K562 (cell line): ENCODE measurements around the gene TUT1. TPM values are rescaled to one million over a fixed set of nuclear protein-coding genes. Genes with fewer than 3 reads are reported as not detected.

ENCODE experiments used
- ATAC-seq: fragments of 200-7000 bp; cut with Tn5 transposase; 3 replicates; pipeline ENCODE4 v1.9.1; 2020; ENCODE audit warnings: moderate library complexity
- BruUV-seq: library from RNA; stranded (reverse); fragments of 400-500 nt; replicated peaks from 2 replicates; lab custom pipeline; 2021; lab: Mats Ljungman, UMichigan
- CTCF ChIA-PET: fragments of 300-600 bp; formaldehyde crosslinking; extraction: SDS; loops from one replicate; lab custom pipeline; 2021; ENCODE audit warnings: low intra/inter-chr PET ratio; lab: Yijun Ruan, JAX
- POLR2A ChIA-PET: fragments of 300-600, 350-650 bp; sonication (Branson Sonifier 250); formaldehyde crosslinking; extraction: SDS; loops from one replicate; lab custom pipeline; 2021; ENCODE audit warnings: antibody characterized with exemption, inconsistent platforms; lab: Yijun Ruan, JAX
- DNase-seq, 4 experiments: peaks; one replicate each; pipeline versions ENCODE4 v3.0.0 to v3.0.0-alpha.2; 2011 to 2018; ENCODE audit warnings: low spot score in 3 of 4, mixed read lengths in 3 of 4; ENCODE audit errors: extremely low read depth in 1 of 4
- FAIRE-seq: peaks from 2 replicates; lab custom pipeline; 2011; peaks lifted over from hg19 to GRCh38; lab: Jason Lieb, UNC
- H2AFZ ChIP-seq: 2 replicates; pipeline ENCODE4 v1.6.0; 2011; ENCODE audit warnings: low read depth, low read length, control low read depth, inconsistent platforms
- H3K27ac ChIP-seq: fragments of 200-600 bp; 3 replicates; pipeline ENCODE4 v1.8.0; 2011; ENCODE audit warnings: low read depth, mild to moderate bottlenecking, control low read depth, inconsistent platforms, low read length, moderate library complexity, mixed read lengths; ENCODE audit errors: extremely low read depth
- H3K27me3 ChIP-seq, 2 experiments: fragments of 300-600 bp in 1 of 2; 2 replicates in 1 of 2; 3 replicates in 1 of 2; pipeline versions ENCODE4 v1.6.0 to v1.8.0; 2011; ENCODE audit warnings: inconsistent platforms in 2 of 2, low read length in 2 of 2, mild to moderate bottlenecking in 1 of 2, mixed read lengths in 1 of 2, moderate library complexity in 1 of 2; ENCODE audit not compliant: control insufficient read depth in 2 of 2, insufficient read depth in 2 of 2
- H3K36me3 ChIP-seq: fragments of 300-600 bp; 3 replicates; pipeline ENCODE4 v1.8.0; 2011; ENCODE audit warnings: mild to moderate bottlenecking, low read length, inconsistent platforms; ENCODE audit not compliant: control insufficient read depth, insufficient read depth
- H3K4me1 ChIP-seq, 2 experiments: fragments of 200-600 bp in 1 of 2; replicated peaks in 1 of 2; 2 replicates in 1 of 2; 3 replicates in 1 of 2; pipeline versions ENCODE4 v1.5.1 to v1.8.0; 2011; ENCODE audit warnings: inconsistent platforms in 2 of 2, low read length in 2 of 2, mild to moderate bottlenecking in 1 of 2, mixed read lengths in 1 of 2, moderate library complexity in 1 of 2; ENCODE audit not compliant: control insufficient read depth in 2 of 2, insufficient read depth in 2 of 2
- H3K4me2 ChIP-seq: 2 replicates; pipeline ENCODE4 v1.6.1; 2011; ENCODE audit warnings: low read length, control low read depth, inconsistent platforms, mixed read lengths; ENCODE audit not compliant: insufficient read depth
- H3K4me3 ChIP-seq: fragments of 200-600 bp; sonication (generic), shearing (Covaris generic); 2 replicates; pipeline ENCODE4 v1.5.1; 2016; ENCODE audit warnings: control low read depth, inconsistent platforms
- H3K79me2 ChIP-seq: fragments of 200-600 bp; 3 replicates; pipeline ENCODE4 v1.8.0; 2011; ENCODE audit warnings: low read length, inconsistent platforms; ENCODE audit not compliant: control insufficient read depth, insufficient read depth
- H3K9ac ChIP-seq, 2 experiments: 2 replicates each; pipeline versions ENCODE4 v1.6.0 to v1.6.1; 2011; ENCODE audit warnings: low read depth in 2 of 2, low read length in 2 of 2, control low read depth in 1 of 2, inconsistent platforms in 1 of 2, mild to moderate bottlenecking in 1 of 2, mixed read lengths in 1 of 2; ENCODE audit not compliant: insufficient read depth in 1 of 2
- H3K9me1 ChIP-seq: one replicate; pipeline ENCODE4 v1.6.0; 2011; ENCODE audit warnings: inconsistent platforms, mild to moderate bottlenecking, low read length, moderate library complexity; ENCODE audit not compliant: control insufficient read depth, insufficient read depth
- H3K9me3 ChIP-seq: replicated peaks from 2 replicates; pipeline ENCODE4 v1.5.1; 2011; ENCODE audit warnings: low read depth, low read length, inconsistent platforms; ENCODE audit not compliant: control insufficient read depth, insufficient read depth
- H4K20me1 ChIP-seq: replicated peaks from 2 replicates; pipeline ENCODE4 v1.6.1; 2011; ENCODE audit warnings: low read length, inconsistent platforms, mixed read lengths; ENCODE audit not compliant: control insufficient read depth, insufficient read depth
- CTBP1 ChIP-seq: fragments of 450-650 bp; IDR thresholded peaks from 2 replicates; pipeline ENCODE4 v1.6.1; 2016; ENCODE audit warnings: borderline replicate concordance
- CXXC5 ChIP-seq: fragments of 250-450 bp; sonication (Bioruptor Pico); IDR thresholded peaks from 2 replicates; pipeline ENCODE4 v1.8.0; 2022; ENCODE audit warnings: inconsistent platforms, mild to moderate bottlenecking, moderate library complexity
- ETV6 ChIP-seq, 3 experiments: fragments of 150-350 bp in 1 of 3; sonication (generic) in 1 of 3; formaldehyde crosslinking in 1 of 3; IDR thresholded peaks; 2 replicates each; pipeline versions ENCODE4 v1.6.1 to v1.8.0; 2014 to 2022; ENCODE audit warnings: borderline replicate concordance in 2 of 3, low read depth in 2 of 3, antibody characterized with exemption in 1 of 3, low read length in 1 of 3, mild to moderate bottlenecking in 1 of 3, missing genetic modification reagents in 1 of 3
- KAT8 ChIP-seq: fragments of 450-650 bp; IDR thresholded peaks from 2 replicates; pipeline ENCODE4 v1.6.1; 2016; ENCODE audit warnings: low read depth, mild to moderate bottlenecking
- MAFK ChIP-seq: IDR thresholded peaks from 2 replicates; pipeline ENCODE4 v1.6.1; 2011; ENCODE audit warnings: low read length, improper control_type of control experiment
- MIER1 ChIP-seq: fragments of 450-650 bp; IDR thresholded peaks from 2 replicates; pipeline ENCODE4 v1.6.1; 2016; ENCODE audit warnings: antibody characterized with exemption, mild to moderate bottlenecking, low read depth
- NRF1 ChIP-seq, 2 experiments: fragments of 450-650 bp; IDR thresholded peaks in 1 of 2; conservative IDR thresholded peaks in 1 of 2; 2 replicates each; pipeline ENCODE4 v1.6.1; 2014; ENCODE audit warnings: mild to moderate bottlenecking in 2 of 2
- POLR2G ChIP-seq: fragments of 200-400 bp; formaldehyde crosslinking; IDR thresholded peaks from 2 replicates; pipeline ENCODE4 v1.6.1; 2017; ENCODE audit warnings: low read depth, mild to moderate bottlenecking, antibody characterized with exemption, low read length, moderate library complexity
- SP2 ChIP-seq: IDR thresholded peaks from 2 replicates; pipeline ENCODE4 v1.6.1; 2011; ENCODE audit warnings: mild to moderate bottlenecking, low read depth, low read length, moderate library complexity; ENCODE audit not compliant: poor library complexity, severe bottlenecking; ENCODE audit errors: extremely low read depth
- ZBTB1 ChIP-seq: sonication (generic); formaldehyde crosslinking; IDR thresholded peaks from 2 replicates; pipeline ENCODE4 v1.8.1; 2023; ENCODE audit warnings: missing genetic modification reagents, low read depth, mild to moderate bottlenecking, borderline replicate concordance
- ZNF12 ChIP-seq: sonication (generic); formaldehyde crosslinking; IDR thresholded peaks from 2 replicates; pipeline ENCODE4 v1.4.0; 2020; ENCODE audit warnings: mild to moderate bottlenecking, missing genetic modification reagents
- ZNF584 ChIP-seq: fragments of 200-800 bp; sonication (Bioruptor generic); IDR thresholded peaks from 2 replicates; pipeline ENCODE4 v1.6.1; 2016; ENCODE audit warnings: low read depth, mild to moderate bottlenecking, missing genetic modification characterization, missing compliant biosample characterization
- ZNF644 ChIP-seq: fragments of 200-800 bp; sonication (Bioruptor generic); IDR thresholded peaks from 2 replicates; pipeline ENCODE4 v1.6.1; 2016; ENCODE audit warnings: low read depth, missing genetic modification characterization, missing compliant biosample characterization
- ZNF785 ChIP-seq: fragments of 250-450 bp; sonication (Bioruptor Pico); IDR thresholded peaks from 2 replicates; pipeline ENCODE4 v1.4.0; 2020; ENCODE audit warnings: mild to moderate bottlenecking
- WGBS: fragments of 100-300 bp; shearing (Covaris generic); methylation state at CpG from one replicate; pipeline ENCODE4 v1.1.6; 2016; ENCODE audit warnings: low coverage, mixed read lengths; ENCODE audit not compliant: insufficient coverage; ENCODE audit errors: missing lambda C conversion rate; 5-methylcytosine and 5-hydroxymethylcytosine counted together
- in situ Hi-C: fragments of 300-500 bp; cut with MboI; formaldehyde crosslinking; loops from 4 replicates; pipeline ENCODE4 v1.15.0; 2018; ENCODE audit warnings: inconsistent platforms, mixed read lengths
- intact Hi-C: fragments of 100-400 bp; cut with micrococcal nuclease; formaldehyde crosslinking; loops from 2 replicates; pipeline ENCODE4 v1.14.2; 2022
- polyA plus RNA-seq, 8 experiments: library from polyadenylated mRNA; depleted of rRNA in 4 of 8; stranded (reverse) in 5 of 8; unstranded in 3 of 8; fragments of >200 nt; fragmentation: Nextera tagmentation in 2 of 8; fragmentation: Illumina TruSeq in 1 of 8; extraction: Ambion mirVana in 2 of 8; extraction: Trizol in 1 of 8; gene quantifications; 2 replicates each; pipeline versions ENCODE4 v1.2.1 to v1.2.3, GENCODE V29; 2011 to 2014; ENCODE audit warnings: inconsistent platforms in 1 of 8, missing spikeins in 1 of 8
- total RNA-seq, 7 experiments: library from RNA; depleted of rRNA in 6 of 7; stranded (reverse); fragments of >200 nt in 6 of 7; fragmentation: Illumina TruSeq in 2 of 7; extraction: Trizol in 2 of 7; gene quantifications; 2 replicates each; pipeline versions ENCODE4 v1.2.1 to v1.2.3, GENCODE V29; 2011 to 2021; ENCODE audit warnings: low replicate concordance in 1 of 7
- TF ChIP-seq, protein P1 (sequence below): sonication (generic); formaldehyde crosslinking; IDR thresholded peaks from 2 replicates; pipeline ENCODE4 v1.8.1; 2023; ENCODE audit warnings: mild to moderate bottlenecking, missing genetic modification reagents, moderate library complexity
- TF ChIP-seq, protein P2 (sequence below): sonication (generic); formaldehyde crosslinking; IDR thresholded peaks from 2 replicates; pipeline ENCODE4 v1.8.1; 2023; ENCODE audit warnings: mild to moderate bottlenecking, missing genetic modification reagents

The TUT1 gene
- total and polyA plus RNA-seq, 9 of the 15 experiments (the other 6 are each of a cell fraction or from before 2014, with no cell fraction given) = 0.66 to 44.3 (median 15.7) TPM

DNA sequence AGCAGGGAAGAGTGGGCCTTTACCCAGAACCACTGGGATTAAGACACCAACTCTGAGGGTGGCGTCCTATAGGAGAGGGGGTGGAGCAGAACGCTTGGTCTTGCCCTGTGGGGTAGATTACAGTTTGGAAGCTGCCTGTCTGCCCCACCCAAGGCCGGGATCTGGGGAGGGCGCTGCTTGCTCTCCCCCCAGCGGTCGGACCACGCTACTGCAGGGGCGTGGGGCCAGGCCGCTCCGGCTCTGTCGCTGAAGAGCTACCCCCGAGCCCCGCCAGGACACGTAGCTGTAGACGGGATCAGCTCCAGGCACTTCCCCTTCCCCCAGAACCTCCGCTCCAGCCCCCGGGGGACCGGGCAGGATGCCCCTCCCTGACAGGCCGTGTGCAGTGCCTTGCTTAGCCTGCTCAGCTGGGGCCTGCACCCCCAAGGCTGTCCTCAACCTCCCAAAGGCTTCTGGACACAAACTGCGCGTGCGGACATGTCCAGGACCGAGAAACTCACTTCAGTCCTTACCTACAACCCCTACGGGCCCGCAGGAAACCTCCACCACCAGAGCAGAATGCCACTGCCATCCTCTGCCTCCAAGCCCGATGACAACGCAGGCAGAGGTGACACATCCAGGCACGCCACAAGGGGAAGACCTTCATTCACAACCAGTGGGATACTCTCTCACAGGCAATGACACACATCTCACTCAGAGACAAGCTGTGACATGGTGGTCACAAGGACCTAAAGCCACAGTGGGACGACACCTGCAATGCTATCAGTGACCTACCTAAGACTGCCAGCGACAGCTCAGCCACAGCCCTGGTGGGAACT, 48.4 kb downstream of the TUT1 start:
- Histone ChIP-seq H4K20me1 (no peaks in the 10 kb centered on the region; the same call in 1 of the 2 replicates), H3K4me1 (peaks cover 77 to 88% of the 10 kb centered on the region in 2 experiments), H3K4me2 (peak overlapping the region; percentile 86), H3K9me3 (no peaks in the 10 kb centered on the region), H3K27me3 (no peaks in the 10 kb centered on the region), H2AFZ (peak overlapping the region; percentile 71), H3K9ac (peak overlapping the region; percentile 36 to 95), H3K9me1 (peaks cover 6% of the 10 kb centered on the region), H3K4me3 (peak overlapping the region; percentile 14; the same call in 1 of the 2 replicates), H3K36me3 (no peaks in the 10 kb centered on the region), H3K27ac (peak overlapping the region; percentile 27), H3K79me2 (peaks cover 82% of the 10 kb centered on the region)
- in situ Hi-C loops (no loop called here), intact Hi-C loops (loop anchor here (1.0 to 2.0 kb wide), 3 partner anchors 34 to 119 kb away; no protein-coding TSS in a partner anchor)
- ChIA-PET CTCF (interaction anchor here (0.8 to 2.4 kb wide), 4 partner anchors 17 to 148 kb away, joined by 3 to 8 read pairs (median 6); no protein-coding TSS in a partner anchor), POLR2A (interaction anchor here (0.5 to 3.0 kb wide), 16 partner anchors 9 to 1193 kb away, joined by 3 to 17 read pairs (median 4); partner anchors contain the start of genes C11orf98 and EEF1G)
- ATAC-seq (peak; percentile 74), FAIRE-seq (peak; percentile 78), DNase-seq (peak; percentile 83 to 91 (median 87))
- WGBS = 13% methylated on average over 30 of the region's 30 CpGs
- BruUV-seq = no TSS peak
- TF ChIP-seq ZNF584 = no peak
- TF ChIP-seq NRF1 (conservative IDR thresholded peaks at IDR 0.05 in 1 of 2, IDR thresholded peaks at IDR 0.05 in 1 of 2) = peak; percentile 33 to 40; a peak in 3 of 4 replicates
- peak; percentile 37; the same call in 1 of the 2 replicates for TF ChIP-seq POLR2G
- no peak for TF ChIP-seq ZNF12 (CRISPR knock-in tag)
- TF ChIP-seq SP2 = no peak
- TF ChIP-seq ETV6 (IDR thresholded peaks at IDR 0.05; ENCODE audit: borderline replicate concordance in 1 of 2, low read depth in 2 of 2, low read length in 1 of 2) = no peak
- TF ChIP-seq ETV6 (CRISPR knock-in tag; IDR thresholded peaks at IDR 0.05; ENCODE audit: borderline replicate concordance) = no peak
- TF ChIP-seq MAFK = no peak
- TF ChIP-seq ZNF785 (CRISPR knock-in tag) = no peak
- TF ChIP-seq ZBTB1 = peak; percentile 43; the same call in 1 of the 2 replicates
- peak; percentile 85 for TF ChIP-seq CTBP1
- TF ChIP-seq, protein P1, sequence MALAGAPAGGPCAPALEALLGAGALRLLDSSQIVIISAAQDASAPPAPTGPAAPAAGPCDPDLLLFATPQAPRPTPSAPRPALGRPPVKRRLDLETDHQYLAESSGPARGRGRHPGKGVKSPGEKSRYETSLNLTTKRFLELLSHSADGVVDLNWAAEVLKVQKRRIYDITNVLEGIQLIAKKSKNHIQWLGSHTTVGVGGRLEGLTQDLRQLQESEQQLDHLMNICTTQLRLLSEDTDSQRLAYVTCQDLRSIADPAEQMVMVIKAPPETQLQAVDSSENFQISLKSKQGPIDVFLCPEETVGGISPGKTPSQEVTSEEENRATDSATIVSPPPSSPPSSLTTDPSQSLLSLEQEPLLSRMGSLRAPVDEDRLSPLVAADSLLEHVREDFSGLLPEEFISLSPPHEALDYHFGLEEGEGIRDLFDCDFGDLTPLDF (CRISPR knock-in tag) = 0 out of 2 replicates have a peak, but pooled peaks have one; percentile 51
- peak; percentile 63 for TF ChIP-seq CXXC5 (CRISPR knock-in tag)
- TF ChIP-seq ZNF644 (tag) = no peak
- no peak for TF ChIP-seq MIER1
- TF ChIP-seq KAT8 = no peak
- TF ChIP-seq, protein P2, sequence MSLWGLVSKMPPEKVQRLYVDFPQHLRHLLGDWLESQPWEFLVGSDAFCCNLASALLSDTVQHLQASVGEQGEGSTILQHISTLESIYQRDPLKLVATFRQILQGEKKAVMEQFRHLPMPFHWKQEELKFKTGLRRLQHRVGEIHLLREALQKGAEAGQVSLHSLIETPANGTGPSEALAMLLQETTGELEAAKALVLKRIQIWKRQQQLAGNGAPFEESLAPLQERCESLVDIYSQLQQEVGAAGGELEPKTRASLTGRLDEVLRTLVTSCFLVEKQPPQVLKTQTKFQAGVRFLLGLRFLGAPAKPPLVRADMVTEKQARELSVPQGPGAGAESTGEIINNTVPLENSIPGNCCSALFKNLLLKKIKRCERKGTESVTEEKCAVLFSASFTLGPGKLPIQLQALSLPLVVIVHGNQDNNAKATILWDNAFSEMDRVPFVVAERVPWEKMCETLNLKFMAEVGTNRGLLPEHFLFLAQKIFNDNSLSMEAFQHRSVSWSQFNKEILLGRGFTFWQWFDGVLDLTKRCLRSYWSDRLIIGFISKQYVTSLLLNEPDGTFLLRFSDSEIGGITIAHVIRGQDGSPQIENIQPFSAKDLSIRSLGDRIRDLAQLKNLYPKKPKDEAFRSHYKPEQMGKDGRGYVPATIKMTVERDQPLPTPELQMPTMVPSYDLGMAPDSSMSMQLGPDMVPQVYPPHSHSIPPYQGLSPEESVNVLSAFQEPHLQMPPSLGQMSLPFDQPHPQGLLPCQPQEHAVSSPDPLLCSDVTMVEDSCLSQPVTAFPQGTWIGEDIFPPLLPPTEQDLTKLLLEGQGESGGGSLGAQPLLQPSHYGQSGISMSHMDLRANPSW (CRISPR knock-in tag) = peak; percentile 62; the same call in 1 of the 2 replicates
